GM11168 (cell line): Measurements from ENCODE around the gene BCL6B.
"Not testable (repeated sequence)": the region's sequence is repeated elsewhere in the genome, so short reads cannot be mapped to it uniquely, and the experiment has no call there.

Source experiments
- in situ Hi-C: fragments of 300-500 bp; cut with MboI; formaldehyde crosslinking; loops from one replicate; pipeline ENCODE4 v1.12.0; 2022; ENCODE audit warnings: low sequenced_read_pairs; ENCODE audit not compliant: unreplicated experiment

BCL6B gene, protein sequence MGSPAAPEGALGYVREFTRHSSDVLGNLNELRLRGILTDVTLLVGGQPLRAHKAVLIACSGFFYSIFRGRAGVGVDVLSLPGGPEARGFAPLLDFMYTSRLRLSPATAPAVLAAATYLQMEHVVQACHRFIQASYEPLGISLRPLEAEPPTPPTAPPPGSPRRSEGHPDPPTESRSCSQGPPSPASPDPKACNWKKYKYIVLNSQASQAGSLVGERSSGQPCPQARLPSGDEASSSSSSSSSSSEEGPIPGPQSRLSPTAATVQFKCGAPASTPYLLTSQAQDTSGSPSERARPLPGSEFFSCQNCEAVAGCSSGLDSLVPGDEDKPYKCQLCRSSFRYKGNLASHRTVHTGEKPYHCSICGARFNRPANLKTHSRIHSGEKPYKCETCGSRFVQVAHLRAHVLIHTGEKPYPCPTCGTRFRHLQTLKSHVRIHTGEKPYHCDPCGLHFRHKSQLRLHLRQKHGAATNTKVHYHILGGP

DNA sequence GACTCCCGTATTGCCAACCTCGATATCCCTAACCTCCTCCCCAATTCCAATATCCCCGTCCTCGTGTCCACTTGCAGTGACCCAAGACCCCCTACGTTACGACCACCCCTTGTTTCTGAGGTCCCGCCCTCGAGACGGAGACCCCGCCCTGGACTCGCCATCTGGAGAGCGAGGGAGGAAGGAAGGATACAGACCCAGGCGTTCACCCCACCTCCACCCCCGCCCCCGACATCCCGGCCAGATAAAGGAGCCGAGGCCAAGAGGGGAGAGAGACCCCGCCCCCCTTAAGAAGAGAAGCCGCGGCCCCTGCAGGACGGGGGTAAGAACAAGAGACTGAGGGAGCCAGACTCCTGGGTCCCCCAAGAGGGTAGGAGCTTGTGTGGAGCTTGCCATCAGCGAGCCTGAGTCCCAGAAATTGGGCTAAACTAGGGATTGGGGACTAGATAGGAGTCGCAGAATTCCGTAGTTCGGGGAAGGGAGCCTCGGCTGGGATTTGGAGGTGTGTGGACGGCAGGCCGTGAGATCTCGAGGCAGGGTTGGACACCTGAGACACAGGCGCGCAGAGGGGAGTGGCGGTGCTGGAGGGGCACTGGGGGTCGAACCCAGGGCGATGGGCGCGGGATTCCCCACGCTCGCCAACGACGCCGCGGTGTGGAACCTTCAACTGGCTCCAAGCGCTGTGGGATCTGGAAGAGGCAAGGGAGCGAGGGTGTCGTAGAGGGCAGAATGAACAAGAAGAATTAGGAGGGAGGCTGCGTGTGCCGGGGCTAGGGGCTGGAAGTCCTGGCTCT, at the start of gene BCL6B:
Gene BCL6B, plus strand, starts transcription at position 270 of the 791 bp plus-strand sequence. CDS start 622 bp downstream, outside the sequence.
- in situ Hi-C loops = no loop called here

DNA sequence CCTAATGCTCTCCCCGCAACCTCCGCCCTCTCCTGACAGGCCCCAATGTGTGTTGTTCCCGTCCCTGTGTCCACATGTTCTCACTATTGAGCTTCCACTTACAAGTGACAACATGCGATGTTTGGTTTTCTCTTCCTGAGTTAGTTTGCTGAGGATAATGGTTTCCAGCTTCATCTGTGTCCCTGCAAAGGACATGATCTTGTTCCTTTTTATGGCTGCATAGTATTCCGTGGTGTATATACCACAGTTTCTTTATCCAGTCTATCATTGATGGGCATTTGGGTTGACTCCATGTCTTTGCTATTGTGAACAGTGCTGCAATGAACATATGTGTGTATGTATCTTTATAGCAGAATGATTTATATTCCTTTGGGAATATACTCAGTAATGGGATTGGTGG, 43.4 kb upstream of the BCL6B start:
- in situ Hi-C loops = not testable (repeated sequence)

DNA sequence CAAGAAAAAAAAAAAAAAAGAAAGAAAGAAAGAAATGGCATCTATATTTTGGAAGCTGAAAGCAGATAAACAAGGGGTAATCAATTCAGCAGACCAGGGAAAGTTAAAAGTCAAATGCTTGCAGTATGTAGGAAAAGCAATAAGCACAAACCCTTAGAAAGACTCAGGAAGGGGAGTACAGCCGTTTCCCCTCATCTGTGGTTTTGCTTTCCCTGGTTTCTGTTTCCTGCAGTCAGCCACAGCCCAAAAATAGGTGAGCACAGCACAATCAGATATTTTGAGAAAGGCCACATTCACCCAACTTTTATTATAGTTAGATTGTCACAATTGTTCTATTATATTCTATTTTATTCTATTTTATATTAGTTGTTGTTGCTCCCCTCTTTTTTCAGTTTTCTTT, 41.4 kb upstream of the BCL6B start:
- in situ Hi-C loops = no loop called here

- in situ Hi-C loops = no loop called here
These were observed 37.6 kb upstream of the BCL6B start for GRCh38 chr17:6985266-6985665.

DNA sequence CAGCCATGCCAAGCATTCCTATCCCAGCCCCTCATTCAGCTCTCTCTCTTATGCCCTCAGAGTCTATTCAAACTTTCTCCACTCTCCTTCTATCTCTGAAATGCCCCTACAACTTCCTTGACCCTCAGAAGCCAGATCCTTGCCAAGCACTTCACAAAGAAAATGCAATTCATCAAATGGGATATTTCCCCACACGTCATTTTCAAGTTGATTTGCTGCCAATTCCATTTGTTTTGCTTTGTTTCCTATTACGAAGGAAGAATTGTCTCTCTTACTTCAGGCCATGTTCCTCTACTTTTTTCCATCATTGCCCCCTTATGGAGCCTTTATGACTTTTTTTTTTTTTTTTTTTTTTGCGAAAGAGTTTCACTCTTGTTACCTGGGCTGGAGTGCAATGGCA, 36.2 kb upstream of the BCL6B start:
- in situ Hi-C loops = no loop called here

GRCh38 chr17:6989779-6990178, 33.1 kb upstream of the BCL6B start:
- in situ Hi-C loops = no loop called here

DNA sequence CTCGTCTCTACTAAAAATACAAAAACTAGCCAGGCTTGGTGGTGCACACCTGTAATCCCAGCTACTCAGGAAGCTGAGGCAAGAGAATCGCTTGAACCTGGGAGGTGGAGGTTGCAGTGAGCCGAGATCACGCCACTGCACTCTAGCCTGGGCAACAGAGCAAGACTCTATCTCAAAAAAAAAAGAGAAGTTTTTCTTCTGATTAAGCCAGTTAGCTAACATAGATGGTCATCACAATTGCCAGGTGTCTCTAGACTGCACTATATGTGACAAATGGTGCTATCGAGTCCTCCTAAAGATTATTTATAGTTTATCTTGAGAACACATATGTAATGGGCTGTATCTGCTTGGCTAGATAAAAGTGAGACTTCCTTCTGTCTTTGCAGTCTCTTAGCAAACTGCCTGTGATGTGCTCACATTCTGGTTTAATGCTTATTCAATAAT, 29.2 kb upstream of the BCL6B start:
- in situ Hi-C loops = not testable (repeated sequence)

- in situ Hi-C loops = no loop called here
These were observed 28.7 kb upstream of the BCL6B start for GRCh38 chr17:6994118-6994598.

- in situ Hi-C loops = no loop called here
These were observed 28.1 kb upstream of the BCL6B start for GRCh38 chr17:6994666-6995256.

DNA sequence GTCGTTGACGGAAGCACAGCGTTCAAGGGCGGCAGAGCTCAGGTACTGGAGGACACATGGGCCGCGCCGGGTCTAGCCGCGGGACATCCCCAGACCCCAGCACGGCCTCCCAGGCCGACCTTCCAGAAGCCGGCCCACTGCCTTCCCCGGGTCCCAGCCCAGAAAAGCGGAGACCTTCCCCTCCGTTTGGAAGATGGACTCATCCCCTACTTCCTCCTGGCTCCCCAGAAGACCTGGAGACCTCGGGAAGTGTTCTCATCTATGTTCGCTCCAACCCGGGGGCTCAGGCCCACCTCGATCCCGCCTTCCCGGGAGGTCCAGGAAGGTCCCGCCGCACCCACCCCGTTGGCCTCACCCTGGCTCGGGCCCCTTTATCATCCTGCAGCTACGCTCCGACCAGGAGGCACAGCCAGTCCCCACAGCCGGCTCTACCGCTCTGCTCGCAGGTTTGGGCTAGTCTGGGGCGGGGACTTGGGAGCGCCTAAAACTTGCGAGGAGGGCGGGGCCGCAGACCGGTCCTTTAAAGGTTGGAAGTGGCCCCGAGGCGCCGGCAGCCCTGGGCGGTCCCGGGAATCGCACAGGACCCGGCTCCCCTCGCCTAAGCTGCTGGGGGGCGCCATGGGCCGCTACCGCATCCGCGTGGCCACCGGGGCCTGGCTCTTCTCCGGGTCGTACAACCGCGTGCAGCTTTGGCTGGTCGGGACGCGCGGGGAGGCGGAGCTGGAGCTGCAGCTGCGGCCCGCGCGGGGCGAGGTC, 27.2 kb upstream of the BCL6B start, which contains the start of gene ALOX12:
Gene ALOX12, plus strand, starts transcription at position 550 of the 756 bp plus-strand sequence. Its CDS starts 69 bp downstream, at position 619.
- in situ Hi-C loops = no loop called here

- in situ Hi-C loops = no loop called here
These were observed 26.4 kb upstream of the BCL6B start for GRCh38 chr17:6996256-6997011.

GRCh38 chr17:6997171-6997570, 25.7 kb upstream of the BCL6B start:
- in situ Hi-C loops = no loop called here

GRCh38 chr17:6998855-6999508, 23.9 kb upstream of the BCL6B start:
- in situ Hi-C loops = no loop called here

DNA sequence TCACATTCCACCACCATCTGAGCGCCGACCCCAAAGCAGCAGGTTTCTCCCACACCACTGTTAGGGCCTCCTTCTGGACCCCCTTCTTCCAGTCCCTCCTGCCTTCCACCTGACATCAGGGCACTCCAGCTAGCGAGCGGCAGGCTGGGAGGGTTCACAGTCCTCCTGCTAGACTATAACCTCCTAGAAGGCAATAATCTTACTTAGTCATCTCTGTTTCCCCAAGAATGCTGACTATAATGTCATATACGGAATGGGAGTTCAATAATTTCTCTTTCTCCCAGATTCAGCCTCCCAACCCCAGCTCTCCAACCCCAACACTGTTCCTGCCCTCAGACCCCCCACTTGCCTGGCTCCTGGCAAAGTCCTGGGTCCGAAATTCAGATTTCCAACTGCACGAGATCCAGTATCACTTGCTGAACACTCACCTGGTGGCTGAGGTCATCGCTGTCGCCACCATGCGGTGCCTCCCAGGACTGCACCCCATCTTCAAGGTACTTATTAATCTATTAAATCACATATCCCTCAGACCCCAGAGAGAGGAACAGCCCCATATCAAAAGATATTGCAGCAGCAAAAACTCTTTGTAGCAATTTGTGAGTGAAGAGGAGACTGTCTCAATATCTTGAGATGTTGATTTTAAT, 21.4 kb upstream of the BCL6B start:
- in situ Hi-C loops = no loop called here

GRCh38 chr17:7002288-7003047, 20.4 kb upstream of the BCL6B start:
- in situ Hi-C loops = no loop called here

DNA sequence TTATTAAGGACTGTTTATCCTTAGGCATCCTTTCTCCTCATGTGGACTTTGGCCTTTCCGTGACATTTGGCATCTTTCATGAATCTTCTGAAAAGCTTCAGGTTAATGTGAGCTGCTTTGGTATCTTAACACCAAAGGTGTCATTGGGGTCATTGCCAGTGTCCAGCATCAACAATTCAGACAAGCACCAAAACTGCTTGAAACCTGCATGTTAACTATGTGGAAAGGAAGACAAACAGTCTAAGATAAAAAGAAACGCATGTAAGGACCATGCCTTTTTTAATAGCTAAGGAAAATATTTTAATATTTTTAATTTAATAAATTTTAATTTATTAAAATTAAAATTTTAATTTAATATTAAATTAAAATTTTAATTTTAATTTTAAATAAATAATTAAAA, 19.1 kb upstream of the BCL6B start:
- in situ Hi-C loops = no loop called here
